ENCODE data around the gene CCDC24. TPM values are rescaled to one million over a fixed set of nuclear protein-coding genes. Genes with fewer than 3 reads are reported as not detected.

The CCDC24 gene
- total RNA-seq, 1 donor from 2014 or later = 4.8 TPM

- Histone ChIP-seq H3K36me3 (no peaks in the 10 kb centered on the region), H3K4me1 (peaks cover 17 to 28% of the 10 kb centered on the region in 2 donors), H3K27ac (peak overlapping the region in 1 of 2 donors; percentile 83), H3K4me3 (no peak overlapping the region), H3K9me3 (no peaks in the 10 kb centered on the region), H3K27me3 (no peaks in the 10 kb centered on the region)
- DNase-seq (ENCODE audit: low spot score in 2 of 2) = no peak
- intact Hi-C loops (cut with DNase I) = loop anchor here (10.0 kb wide), 1 partner anchor 500 kb away; the partner anchor contains the start of gene PTPRF
- no peak for TF ChIP-seq CTCF (IDR thresholded peaks at IDR 0.05)
Measured at GRCh38 chr1:44034423-44034822, 43.0 kb downstream of the CCDC24 start.

GRCh38 chr1:44034976-44035716 lies 43.7 kb downstream of the CCDC24 start:
- Histone ChIP-seq H3K27me3 (no peaks in the 10 kb centered on the region), H3K4me3 (no peak overlapping the region), H3K4me1 (peaks cover 17 to 27% of the 10 kb centered on the region in 2 donors), H3K27ac (peak overlapping the region; percentile 73 to 83), H3K36me3 (no peaks in the 10 kb centered on the region), H3K9me3 (no peaks in the 10 kb centered on the region)
- intact Hi-C loops (cut with DNase I) = loop anchor here (5.0 to 10.0 kb wide), 2 partner anchors 273 to 500 kb away; partner anchors contain the start of gene PTPRF
- no peak for DNase-seq (ENCODE audit: low spot score in 2 of 2)
- TF ChIP-seq CTCF (IDR thresholded peaks at IDR 0.05) = no peak

GRCh38 chr1:44035726-44036408 lies 44.5 kb downstream of the CCDC24 start:
- Histone ChIP-seq H3K4me1 (peaks cover 17 to 27% of the 10 kb centered on the region in 2 donors), H3K9me3 (no peaks in the 10 kb centered on the region), H3K36me3 (no peaks in the 10 kb centered on the region), H3K27me3 (no peaks in the 10 kb centered on the region), H3K4me3 (no peak overlapping the region), H3K27ac (peak overlapping the region; percentile 73 to 83)
- DNase-seq (ENCODE audit: low spot score in 2 of 2) = no peak
- no peak for TF ChIP-seq CTCF (IDR thresholded peaks at IDR 0.05)
- intact Hi-C loops (cut with DNase I) = loop anchor here (1.0 to 10.0 kb wide), 3 partner anchors 31 to 501 kb away; partner anchors contain the start of gene PTPRF

- no peaks in the 10 kb centered on the region for H3K9me3 ChIP-seq
- no peaks in the 10 kb centered on the region for H3K27me3 ChIP-seq
- H3K4me3 ChIP-seq = no peak overlapping the region
- peak overlapping the region; percentile 73 to 83 for H3K27ac ChIP-seq
- H3K4me1 ChIP-seq = peaks cover 17 to 27% of the 10 kb centered on the region in 2 donors
- H3K36me3 ChIP-seq = no peaks in the 10 kb centered on the region
- intact Hi-C loops (cut with DNase I) = loop anchor here (1.0 to 10.0 kb wide), 3 partner anchors 31 to 502 kb away; partner anchors contain the start of gene PTPRF
- DNase-seq (ENCODE audit: low spot score in 2 of 2) = peak in 1 of 2 donors; percentile 86
- peak; percentile 73 to 86 (median 84) for TF ChIP-seq CTCF (IDR thresholded peaks at IDR 0.05)
Measured at GRCh38 chr1:44036409-44037139, 45.2 kb downstream of the CCDC24 start.

DNA sequence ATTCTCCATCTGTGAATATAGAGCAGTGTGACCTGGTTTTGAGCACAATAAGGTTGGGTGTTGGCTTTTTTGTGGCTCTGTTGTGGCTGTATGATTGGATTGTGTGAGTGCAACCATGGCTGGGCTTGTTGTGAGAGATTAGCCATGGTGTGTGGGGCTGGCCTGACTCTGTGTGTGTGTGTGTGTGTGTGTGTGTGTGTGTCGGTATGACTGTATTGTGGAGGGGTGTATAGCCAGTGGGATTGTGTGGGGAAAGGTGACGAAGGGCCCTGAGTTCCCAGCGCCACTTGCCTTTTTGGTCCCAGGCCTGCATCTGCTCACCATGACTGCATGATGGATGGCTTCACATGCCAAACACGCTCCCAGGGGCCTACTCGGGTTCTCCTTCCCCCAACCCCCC lies 45.8 kb downstream of the CCDC24 start:
- no peaks in the 10 kb centered on the region for H3K27me3 ChIP-seq
- H3K9me3 ChIP-seq = no peaks in the 10 kb centered on the region
- peak overlapping the region in 1 of 2 donors; percentile 73 for H3K27ac ChIP-seq
- DNase-seq (ENCODE audit: low spot score in 2 of 2) = no peak
- TF ChIP-seq CTCF (IDR thresholded peaks at IDR 0.05) = no peak
- intact Hi-C loops (cut with DNase I) = loop anchor here (5.0 to 10.0 kb wide), 2 partner anchors 275 to 502 kb away; partner anchors contain the start of gene PTPRF
- peaks cover 17 to 22% of the 10 kb centered on the region in 2 donors for H3K4me1 ChIP-seq
- no peaks in the 10 kb centered on the region for H3K36me3 ChIP-seq
- H3K4me3 ChIP-seq = no peak overlapping the region

Data from ascending aorta (tissue), 2 donors.